Measurements from ENCODE around the gene STK4. TPM values are rescaled to one million over a fixed set of nuclear protein-coding genes. Genes with fewer than 3 reads are reported as not detected.

The STK4 gene
- total and polyA plus RNA-seq, 8 donors = 25.0 to 63.7 (median 28.2) TPM

GRCh38 chr20:44967207-44967807 lies 995 bp downstream of the STK4 start:
- H3K9me3 ChIP-seq = no peaks in the 10 kb centered on the region
- no peak for TF ChIP-seq CTCF (IDR thresholded peaks at IDR 0.05)
- H3K4me1 ChIP-seq = peaks cover 16 to 52% of the 10 kb centered on the region in 2 donors
- DNase-seq (no peak), ATAC-seq (peak; percentile 22)
- H3K27me3 ChIP-seq = no peaks in the 10 kb centered on the region
- peak overlapping the region; percentile 81 to 98 for H3K4me3 ChIP-seq
- H3K36me3 ChIP-seq = peaks cover 0 to 4% of the 10 kb centered on the region in 2 donors
- intact Hi-C loops (cut with DNase I) = no loop called here
- peak overlapping the region; percentile 64 to 93 for H3K27ac ChIP-seq

GRCh38 chr20:44969300-44969894 lies 3.1 kb downstream of the STK4 start:
- ATAC-seq = no peak
- peaks cover 16 to 52% of the 10 kb centered on the region in 2 donors for H3K4me1 ChIP-seq
- DNase-seq = no peak
- peak overlapping the region; percentile 41 to 93 for H3K27ac ChIP-seq
- intact Hi-C loops (cut with DNase I) = no loop called here
- H3K9me3 ChIP-seq = no peaks in the 10 kb centered on the region
- H3K4me3 ChIP-seq = no peak overlapping the region
- no peaks in the 10 kb centered on the region for H3K27me3 ChIP-seq
- no peak for TF ChIP-seq CTCF (IDR thresholded peaks at IDR 0.05)
- peaks cover 0 to 25% of the 10 kb centered on the region in 2 donors for H3K36me3 ChIP-seq

DNA sequence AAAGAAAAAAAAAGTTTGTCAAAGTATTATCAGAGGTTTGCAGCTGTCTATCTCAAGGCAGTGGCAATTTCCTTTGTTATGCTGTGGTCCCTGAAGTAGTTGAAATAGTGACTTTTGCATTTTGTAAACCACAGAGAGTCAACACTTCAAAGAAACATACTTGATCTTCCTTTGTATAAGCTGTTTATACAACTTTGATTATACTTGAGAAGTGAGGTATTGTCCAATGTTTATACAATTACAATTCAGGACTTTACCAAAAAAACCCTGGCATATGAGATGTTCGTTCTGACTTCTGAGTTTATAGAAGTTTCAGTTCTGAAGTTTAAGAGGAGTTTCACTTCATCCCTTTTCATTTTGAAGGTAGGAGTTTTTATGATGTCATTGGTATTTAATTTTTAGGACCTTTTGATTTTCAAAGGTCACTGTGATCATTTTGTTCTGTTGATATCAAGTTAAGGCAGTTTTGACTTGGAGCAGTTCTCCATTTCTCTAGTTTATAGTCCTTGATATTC lies 4.0 kb downstream of the STK4 start:
- TF ChIP-seq CTCF (IDR thresholded peaks at IDR 0.05) = no peak
- intact Hi-C loops (cut with DNase I) = no loop called here
- ATAC-seq = no peak
- Histone ChIP-seq H3K4me3 (peak overlapping the region in 1 of 2 donors; percentile 12), H3K36me3 (peaks cover 3 to 34% of the 10 kb centered on the region in 2 donors), H3K27me3 (no peaks in the 10 kb centered on the region), H3K4me1 (peaks cover 16 to 52% of the 10 kb centered on the region in 2 donors), H3K9me3 (no peaks in the 10 kb centered on the region), H3K27ac (peak overlapping the region; percentile 62 to 93)
- no peak for DNase-seq

DNA sequence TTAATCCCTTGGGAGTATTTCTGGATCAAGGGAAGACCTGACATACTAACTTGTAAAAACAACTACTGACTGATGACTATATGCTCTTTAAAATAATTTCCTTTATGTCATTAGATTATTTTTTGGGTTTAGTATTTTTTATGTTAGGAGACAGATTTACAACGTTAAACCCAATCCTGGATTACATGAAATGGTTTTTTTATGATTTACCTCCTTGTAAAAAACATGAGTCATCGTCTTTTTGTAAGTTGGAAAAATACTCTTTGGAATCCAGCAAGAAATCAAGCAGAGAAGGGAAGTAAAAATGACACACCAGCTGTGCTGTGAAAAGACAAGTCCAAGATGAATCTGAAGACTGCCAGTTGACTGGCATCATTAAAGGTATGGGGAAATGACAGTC lies 6.7 kb downstream of the STK4 start:
- no peak for DNase-seq
- peaks cover 7 to 40% of the 10 kb centered on the region in 2 donors for H3K4me1 ChIP-seq
- H3K27ac ChIP-seq = peak overlapping the region in 1 of 2 donors; percentile 37
- no peaks in the 10 kb centered on the region for H3K27me3 ChIP-seq
- peaks cover 3 to 52% of the 10 kb centered on the region in 2 donors for H3K36me3 ChIP-seq
- intact Hi-C loops (cut with DNase I) = no loop called here
- no peak overlapping the region for H3K4me3 ChIP-seq
- H3K9me3 ChIP-seq = no peaks in the 10 kb centered on the region
- no peak for ATAC-seq
- no peak for TF ChIP-seq CTCF (IDR thresholded peaks at IDR 0.05)

DNA sequence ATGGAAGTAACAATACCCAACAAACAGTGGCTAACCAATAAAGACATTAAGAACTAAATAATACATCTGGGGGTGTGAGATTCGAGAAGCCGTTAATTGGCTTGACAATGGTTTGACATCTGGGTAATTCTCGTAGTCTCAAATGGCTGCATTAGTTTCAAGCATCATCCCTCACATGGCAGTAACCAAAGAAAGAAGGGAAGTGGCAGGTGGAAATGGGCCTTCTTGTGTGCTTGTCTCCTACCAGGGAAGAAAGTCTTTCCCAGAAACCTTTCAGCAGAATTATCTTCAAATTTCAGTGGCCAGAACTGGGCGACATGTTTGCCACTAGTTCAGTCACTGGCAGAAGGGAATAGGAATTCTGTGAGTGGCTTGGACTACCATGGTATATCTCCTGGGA lies 10.4 kb downstream of the STK4 start:
- peaks cover 3 to 82% of the 10 kb centered on the region in 2 donors for H3K36me3 ChIP-seq
- peak overlapping the region in 1 of 2 donors; percentile 94 for H3K27ac ChIP-seq
- ATAC-seq (no peak), DNase-seq (no peak)
- no peak overlapping the region for H3K4me3 ChIP-seq
- H3K4me1 ChIP-seq = peaks cover 0 to 31% of the 10 kb centered on the region in 2 donors
- TF ChIP-seq CTCF (IDR thresholded peaks at IDR 0.05) = no peak
- no peaks in the 10 kb centered on the region for H3K27me3 ChIP-seq
- H3K9me3 ChIP-seq = no peaks in the 10 kb centered on the region
- intact Hi-C loops (cut with DNase I) = no loop called here

Data from left lung (tissue), 10 donors.